Ovary (tissue), 3 donors: ENCODE data around the gene ZMYND11.

Experiments
- CTCF ChIP-seq, 3 donors: fragments of 450-650 bp in 2 of 3; fragments of 200-600 bp in 1 of 3; IDR thresholded peaks; one replicate each; pipeline versions ENCODE4 v1.5.1 to v1.8.0; 2016 to 2022; ENCODE audit warnings: antibody characterized with exemption in 3 of 3, mild to moderate bottlenecking in 1 of 3
- EP300 ChIP-seq: sonication (generic); formaldehyde crosslinking; IDR thresholded peaks from one replicate; pipeline ENCODE4 v1.6.1; 2017; ENCODE audit warnings: antibody characterized with exemption
- POLR2A ChIP-seq: fragments of 450-650 bp; IDR thresholded peaks from one replicate; pipeline ENCODE4 v1.6.1; 2017; ENCODE audit warnings: antibody characterized with exemption, mild to moderate bottlenecking, moderate library complexity
- donor health status: DM: no; HTN: no; CAD: no.

- TF ChIP-seq CTCF (IDR thresholded peaks at IDR 0.05) (no peak), POLR2A (no peak), EP300 (no peak)
Observed at GRCh38 chr10:266974-267425, 131.7 kb downstream of the ZMYND11 start.
